Smooth muscle cell (in vitro differentiated cells): ENCODE data around the gene NXN. TPM values are rescaled to one million over a fixed set of nuclear protein-coding genes. Genes with fewer than 3 reads are reported as not detected.
A peak's percentile ranks its signal among the peaks of the same experiment; 100 is the strongest.
"Not testable (repeated sequence)": the region's sequence is repeated elsewhere in the genome, so short reads cannot be mapped to it uniquely, and the experiment has no call there.

Experiments
- DNase-seq: peaks from one replicate; lab custom pipeline; 2025; ENCODE audit not compliant: unreplicated experiment; lab: John Stamatoyannopoulos, UW
- H2AFZ ChIP-seq: fragments of 200-600 bp; sonication (generic); 2 replicates; pipeline ENCODE4 v1.6.0; 2016; ENCODE audit warnings: antibody characterized with exemption, low read depth, mild to moderate bottlenecking
- H3F3A ChIP-seq: fragments of 200-600 bp; sonication (generic); 2 replicates; pipeline ENCODE4 v1.6.0; 2017; ENCODE audit warnings: antibody characterized with exemption, low read depth
- H3K27ac ChIP-seq: fragments of 200-600 bp; sonication (generic); 2 replicates; pipeline ENCODE4 v1.5.1; 2016; ENCODE audit warnings: low read depth, mild to moderate bottlenecking
- H3K27me3 ChIP-seq: fragments of 200-600 bp; sonication (generic); 2 replicates; pipeline ENCODE4 v1.6.1; 2016; ENCODE audit warnings: low read depth, mild to moderate bottlenecking
- H3K36me3 ChIP-seq: fragments of 200-600 bp; sonication (generic); 2 replicates; pipeline ENCODE4 v1.5.1; 2016; ENCODE audit warnings: low read depth
- H3K4me1 ChIP-seq: fragments of 200-600 bp; sonication (generic); 2 replicates; pipeline ENCODE4 v1.5.1; 2016; ENCODE audit warnings: low read depth
- H3K4me2 ChIP-seq: fragments of 200-600 bp; sonication (generic); 2 replicates; pipeline ENCODE4 v1.6.0; 2016; ENCODE audit warnings: mild to moderate bottlenecking
- H3K4me3 ChIP-seq: fragments of 200-600 bp; sonication (generic); 2 replicates; pipeline ENCODE4 v1.5.1; 2016; ENCODE audit warnings: mild to moderate bottlenecking
- H3K79me2 ChIP-seq: fragments of 200-600 bp; sonication (generic); 2 replicates; pipeline ENCODE4 v1.6.0; 2016; ENCODE audit warnings: low read depth, mild to moderate bottlenecking
- H3K9ac ChIP-seq: fragments of 200-600 bp; sonication (generic); 2 replicates; pipeline ENCODE4 v1.6.0; 2016; ENCODE audit warnings: low read depth
- H3K9me3 ChIP-seq: fragments of 200-600 bp; sonication (generic); replicated peaks from 2 replicates; pipeline ENCODE4 v1.5.1; 2016; ENCODE audit warnings: low read depth
- H4K20me1 ChIP-seq: fragments of 200-600 bp; sonication (generic); 2 replicates; pipeline ENCODE4 v1.6.0; 2016; ENCODE audit warnings: low read depth
- CTCF ChIP-seq: fragments of 200-600 bp; sonication (generic); IDR thresholded peaks from 2 replicates; pipeline ENCODE4 v1.5.1; 2017; ENCODE audit warnings: borderline replicate concordance, mild to moderate bottlenecking, antibody characterized with exemption; ENCODE audit not compliant: insufficient read depth, poor library complexity, severe bottlenecking
- WGBS: methylation state at CpG from one replicate; pipeline ENCODE4 v1.1.7; 2016; ENCODE audit warnings: low lambda C conversion rate; 5-methylcytosine and 5-hydroxymethylcytosine counted together
- polyA plus RNA-seq: library from polyadenylated mRNA; unstranded; fragments of >200 nt; fragmentation: Nextera tagmentation; extraction: Ambion mirVana; gene quantifications from 2 replicates; pipeline ENCODE4 v1.2.1, GENCODE V29; 2016
- total RNA-seq: library from RNA; depleted of rRNA; stranded (reverse); fragments of >200 nt; gene quantifications from 2 replicates; pipeline ENCODE4 v1.2.3, GENCODE V29; 2014

Gene NXN
- total and polyA plus RNA-seq, 2 experiments from 2014 or later: 58.3 to 78.6 TPM

- no peak for DNase-seq
- 62% methylated on average over 7 of the region's 7 CpGs for WGBS
- H3K4me1 ChIP-seq: peaks cover 28% of the 10 kb centered on the region
- no peak for TF ChIP-seq CTCF
- H3F3A ChIP-seq: peaks cover 24% of the 10 kb centered on the region
- no peak overlapping the region for H3K9ac ChIP-seq
- H3K79me2 ChIP-seq: peaks cover 90% of the 10 kb centered on the region
- no peaks in the 10 kb centered on the region for H3K36me3 ChIP-seq
- H4K20me1 ChIP-seq: peaks cover 2% of the 10 kb centered on the region
- no peak overlapping the region for H3K4me3 ChIP-seq
- H2AFZ ChIP-seq: no peak overlapping the region
- H3K27me3 ChIP-seq: no peaks in the 10 kb centered on the region
- H3K27ac ChIP-seq: peak overlapping the region; percentile 52
- H3K9me3 ChIP-seq: no peaks in the 10 kb centered on the region
- H3K4me2 ChIP-seq: no peak overlapping the region
These were observed 66.4 kb downstream of the NXN start for GRCh38 chr17:913207-913606.

GRCh38 chr17:909642-910323, 69.8 kb downstream of the NXN start:
- H3K4me3 ChIP-seq: no peak overlapping the region
- DNase-seq: no peak
- peak overlapping the region; percentile 82 for H3K4me2 ChIP-seq
- peak overlapping the region; percentile 31 for H3K9ac ChIP-seq
- H3K27ac ChIP-seq: peak overlapping the region; percentile 78
- no peak for TF ChIP-seq CTCF
- no peaks in the 10 kb centered on the region for H4K20me1 ChIP-seq
- H3K4me1 ChIP-seq: peaks cover 20% of the 10 kb centered on the region
- no peaks in the 10 kb centered on the region for H3K27me3 ChIP-seq
- no peaks in the 10 kb centered on the region for H3K9me3 ChIP-seq
- peaks cover 90% of the 10 kb centered on the region for H3K79me2 ChIP-seq
- 69% methylated on average over 24 of the region's 24 CpGs for WGBS
- H3F3A ChIP-seq: peaks cover 25% of the 10 kb centered on the region
- no peak overlapping the region for H2AFZ ChIP-seq
- no peaks in the 10 kb centered on the region for H3K36me3 ChIP-seq

GRCh38 chr17:907725-908124, 71.9 kb downstream of the NXN start:
- H3K9ac ChIP-seq: no peak overlapping the region
- no peak overlapping the region for H3K4me2 ChIP-seq
- H3K4me1 ChIP-seq: peaks cover 27% of the 10 kb centered on the region
- no peaks in the 10 kb centered on the region for H3K27me3 ChIP-seq
- 89% methylated on average over 6 of the region's 6 CpGs for WGBS
- no peak overlapping the region for H3K27ac ChIP-seq
- H2AFZ ChIP-seq: no peak overlapping the region
- no peaks in the 10 kb centered on the region for H3K9me3 ChIP-seq
- no peak for DNase-seq
- no peaks in the 10 kb centered on the region for H3K36me3 ChIP-seq
- H3F3A ChIP-seq: peaks cover 25% of the 10 kb centered on the region
- peaks cover 82% of the 10 kb centered on the region for H3K79me2 ChIP-seq
- no peak overlapping the region for H3K4me3 ChIP-seq
- no peak for TF ChIP-seq CTCF
- H4K20me1 ChIP-seq: peaks cover 9% of the 10 kb centered on the region

GRCh38 chr17:905708-906107, 73.9 kb downstream of the NXN start:
- DNase-seq, H3K4me2 ChIP-seq, H2AFZ ChIP-seq, H3K9ac ChIP-seq, H3K4me3 ChIP-seq, H3K36me3 ChIP-seq, H3K9me3 ChIP-seq, H3K27me3 ChIP-seq: not testable (repeated sequence)
- H3K79me2 ChIP-seq: peaks cover 89% of the 10 kb centered on the region
- H4K20me1 ChIP-seq: peaks cover 25% of the 10 kb centered on the region
- H3K4me1 ChIP-seq: peaks cover 27% of the 10 kb centered on the region
- H3K27ac ChIP-seq: peak overlapping the region; percentile 97
- peaks cover 25% of the 10 kb centered on the region for H3F3A ChIP-seq
- 95% methylated on average over 6 of the region's 6 CpGs for WGBS
